ENCODE measurements around the gene SORCS2. TPM values are rescaled to one million over a fixed set of nuclear protein-coding genes. Genes with fewer than 3 reads are reported as not detected.

The SORCS2 gene
- total RNA-seq, 1 donor from 2014 or later: 7.2 TPM

GRCh38 chr4:7393601-7394575 is 201.6 kb downstream of the SORCS2 start:
- no peaks in the 10 kb centered on the region for H3K27me3 ChIP-seq
- no peak overlapping the region for H3K27ac ChIP-seq
- intact Hi-C loops (cut with DNase I): no loop called here
- TF ChIP-seq CTCF (IDR thresholded peaks at IDR 0.05): no peak
- H3K4me1 ChIP-seq: no peaks in the 10 kb centered on the region
- H3K4me3 ChIP-seq: no peak overlapping the region
- no peak for DNase-seq
- H3K36me3 ChIP-seq: no peaks in the 10 kb centered on the region
- no peaks in the 10 kb centered on the region for H3K9me3 ChIP-seq
- ATAC-seq: no peak

GRCh38 chr4:7394681-7395451 is 202.5 kb downstream of the SORCS2 start:
- DNase-seq: peak; percentile 46

GRCh38 chr4:7395645-7396044 is 203.3 kb downstream of the SORCS2 start:
- Histone ChIP-seq H3K4me3 (no peak overlapping the region), H3K27ac (no peak overlapping the region), H3K9me3 (no peaks in the 10 kb centered on the region), H3K4me1 (no peaks in the 10 kb centered on the region), H3K27me3 (no peaks in the 10 kb centered on the region), H3K36me3 (no peaks in the 10 kb centered on the region)
- intact Hi-C loops (cut with DNase I): no loop called here
- DNase-seq: no peak
- no peak for ATAC-seq
- no peak for TF ChIP-seq CTCF (IDR thresholded peaks at IDR 0.05)

More at GRCh38 chr4:7394681-7395451, 202.5 kb downstream of the SORCS2 start:
- no peaks in the 10 kb centered on the region for H3K36me3 ChIP-seq
- H3K9me3 ChIP-seq: no peaks in the 10 kb centered on the region
- no peak overlapping the region for H3K27ac ChIP-seq
- no peak for TF ChIP-seq CTCF (IDR thresholded peaks at IDR 0.05)
- H3K4me3 ChIP-seq: no peak overlapping the region
- intact Hi-C loops (cut with DNase I): no loop called here
- ATAC-seq: no peak
- H3K4me1 ChIP-seq: no peaks in the 10 kb centered on the region
- H3K27me3 ChIP-seq: no peaks in the 10 kb centered on the region

GRCh38 chr4:7396186-7396910 is 204.0 kb downstream of the SORCS2 start:
- intact Hi-C loops (cut with DNase I): no loop called here
- ATAC-seq: no peak
- no peak for DNase-seq
- Histone ChIP-seq H3K4me1 (no peaks in the 10 kb centered on the region), H3K36me3 (no peaks in the 10 kb centered on the region), H3K4me3 (no peak overlapping the region), H3K27ac (no peak overlapping the region), H3K27me3 (no peaks in the 10 kb centered on the region), H3K9me3 (no peaks in the 10 kb centered on the region)
- TF ChIP-seq CTCF (IDR thresholded peaks at IDR 0.05): no peak
